Mesendoderm (in vitro differentiated cells): ENCODE measurements around the gene VPS16.
"Not testable (repeated sequence)": the region's sequence is repeated elsewhere in the genome, so short reads cannot be mapped to it uniquely, and the experiment has no call there.

Experiments used
- DNase-seq: peaks from one replicate; pipeline ENCODE4 v3.0.0; 2013
- H2AK5ac ChIP-seq: 2 replicates; pipeline ENCODE4 v1.6.1; 2013; ENCODE audit warnings: low read length, inconsistent platforms
- H2BK120ac ChIP-seq: 2 replicates; pipeline ENCODE4 v1.6.1; 2013; ENCODE audit warnings: low read depth, mild to moderate bottlenecking, low read length, moderate library complexity, mixed read lengths
- H2BK15ac ChIP-seq: replicated peaks from 2 replicates; pipeline ENCODE4 v1.6.1; 2013; ENCODE audit warnings: low read depth, mild to moderate bottlenecking, moderate library complexity
- H2BK5ac ChIP-seq: 2 replicates; pipeline ENCODE4 v1.6.1; 2013; ENCODE audit warnings: low read length, inconsistent platforms
- H3K18ac ChIP-seq: 2 replicates; pipeline ENCODE4 v1.6.1; 2013; ENCODE audit warnings: mild to moderate bottlenecking, low read length, mixed read lengths
- H3K23ac ChIP-seq: one replicate; pipeline ENCODE4 v1.6.1; 2013; ENCODE audit warnings: low read length
- H3K27ac ChIP-seq: 2 replicates; pipeline ENCODE4 v1.5.1; 2013; ENCODE audit warnings: low read depth, mild to moderate bottlenecking, inconsistent platforms, low read length, moderate library complexity
- H3K27me3 ChIP-seq: 2 replicates; pipeline ENCODE4 v1.6.1; 2013; ENCODE audit warnings: low read length, control low read depth, mild to moderate bottlenecking, inconsistent platforms; ENCODE audit not compliant: insufficient read depth, poor library complexity
- H3K36me3 ChIP-seq: 2 replicates; pipeline ENCODE4 v1.6.1; 2013; ENCODE audit warnings: low read length, inconsistent platforms; ENCODE audit not compliant: control insufficient read depth, insufficient read depth
- H3K4ac ChIP-seq: one replicate; pipeline ENCODE4 v1.6.1; 2013; ENCODE audit warnings: low read depth, mild to moderate bottlenecking, low read length, moderate library complexity
- H3K4me1 ChIP-seq: 2 replicates; pipeline ENCODE4 v1.6.1; 2013; ENCODE audit warnings: low read depth, low read length, inconsistent platforms; ENCODE audit not compliant: control insufficient read depth
- H3K4me2 ChIP-seq: 2 replicates; pipeline ENCODE4 v1.6.1; 2013; ENCODE audit warnings: low read length
- H3K4me3 ChIP-seq: 2 replicates; pipeline ENCODE4 v1.5.1; 2013; ENCODE audit warnings: mild to moderate bottlenecking, low read length
- H3K56ac ChIP-seq: one replicate; pipeline ENCODE4 v1.6.1; 2013; ENCODE audit warnings: low read length
- H3K79me1 ChIP-seq: 2 replicates; pipeline ENCODE4 v1.6.1; 2013; ENCODE audit warnings: low read length, inconsistent platforms
- H3K79me2 ChIP-seq: 2 replicates; pipeline ENCODE4 v1.6.1; 2013; ENCODE audit warnings: mild to moderate bottlenecking, low read length; ENCODE audit not compliant: control insufficient read depth, insufficient read depth
- H3K9ac ChIP-seq: 2 replicates; pipeline ENCODE4 v1.6.1; 2013; ENCODE audit warnings: low read length, inconsistent platforms
- H4K5ac ChIP-seq: one replicate; pipeline ENCODE4 v1.6.1; 2013; ENCODE audit warnings: low read length
- H4K8ac ChIP-seq: one replicate; pipeline ENCODE4 v1.6.1; 2013; ENCODE audit warnings: low read depth, mild to moderate bottlenecking, control low read depth, low read length, moderate library complexity
- WGBS: extraction: QIAGEN DNeasy Blood & Tissue Kit; methylation state at CpG from one replicate; pipeline ENCODE4 v1.1.7; 2013; ENCODE audit warnings: low lambda C conversion rate, missing lambda C conversion rate; ENCODE audit not compliant: insufficient coverage; ENCODE audit errors: extremely low coverage; 5-methylcytosine and 5-hydroxymethylcytosine counted together

The VPS16 gene

GRCh38 chr20:2894221-2894620, 53.7 kb downstream of the VPS16 start:
- Histone ChIP-seq H3K4me1 (no peaks in the 10 kb centered on the region), H3K18ac (no peak overlapping the region), H2BK15ac (no peak overlapping the region), H3K79me2 (peaks cover 11% of the 10 kb centered on the region), H3K9ac (no peak overlapping the region), H3K23ac (no peak overlapping the region), H3K56ac (no peak overlapping the region), H3K79me1 (peaks cover 6% of the 10 kb centered on the region), H3K4ac (no peak overlapping the region), H2AK5ac (no peak overlapping the region), H2BK120ac (no peak overlapping the region), H3K27me3 (no peaks in the 10 kb centered on the region), H3K36me3 (no peaks in the 10 kb centered on the region), H4K8ac (no peak overlapping the region), H4K5ac (no peak overlapping the region), H3K4me2 (no peak overlapping the region), H2BK5ac (no peak overlapping the region), H3K27ac (no peak overlapping the region), H3K4me3 (no peak overlapping the region)
- DNase-seq = no peak
- no CpG with 5 or more reads among the region's 2 CpGs for WGBS

GRCh38 chr20:2895154-2895553, 54.6 kb downstream of the VPS16 start:
- not testable (repeated sequence) for H3K4me3 ChIP-seq, H2BK5ac ChIP-seq, H4K8ac ChIP-seq, H3K79me2 ChIP-seq, DNase-seq, H3K4me1 ChIP-seq, H3K4ac ChIP-seq, H3K9ac ChIP-seq, H2BK15ac ChIP-seq, H4K5ac ChIP-seq, H3K27ac ChIP-seq, H3K56ac ChIP-seq, H3K79me1 ChIP-seq, H2AK5ac ChIP-seq, H3K4me2 ChIP-seq, H3K36me3 ChIP-seq, H3K18ac ChIP-seq, H2BK120ac ChIP-seq, H3K23ac ChIP-seq, H3K27me3 ChIP-seq
- WGBS = no CpG with 5 or more reads among the region's 3 CpGs

- Histone ChIP-seq H3K4me1 (no peaks in the 10 kb centered on the region), H3K79me2 (peaks cover 2% of the 10 kb centered on the region), H3K4ac (no peak overlapping the region), H3K27me3 (no peaks in the 10 kb centered on the region), H3K4me3 (no peak overlapping the region), H2BK120ac (no peak overlapping the region), H3K36me3 (no peaks in the 10 kb centered on the region), H4K8ac (no peak overlapping the region), H2BK15ac (no peak overlapping the region), H3K4me2 (no peak overlapping the region), H3K56ac (no peak overlapping the region), H3K79me1 (peaks cover 4% of the 10 kb centered on the region), H3K9ac (no peak overlapping the region), H2BK5ac (no peak overlapping the region), H3K23ac (no peak overlapping the region), H3K18ac (no peak overlapping the region), H3K27ac (no peak overlapping the region), H4K5ac (no peak overlapping the region), H2AK5ac (no peak overlapping the region)
- 100% methylated on average over 1 of the region's 3 CpGs for WGBS
- no peak for DNase-seq
Observed at GRCh38 chr20:2899243-2899642, 58.7 kb downstream of the VPS16 start.

- H3K79me1 ChIP-seq = peaks cover 4% of the 10 kb centered on the region
- DNase-seq = no peak
- H2BK120ac ChIP-seq = no peak overlapping the region
- no peak overlapping the region for H2BK5ac ChIP-seq
- H3K27me3 ChIP-seq = no peaks in the 10 kb centered on the region
- H2BK15ac ChIP-seq = no peak overlapping the region
- no peak overlapping the region for H3K4me3 ChIP-seq
- H3K4me1 ChIP-seq = no peaks in the 10 kb centered on the region
- no peak overlapping the region for H4K5ac ChIP-seq
- H3K4ac ChIP-seq = no peak overlapping the region
- H3K4me2 ChIP-seq = no peak overlapping the region
- no peak overlapping the region for H3K9ac ChIP-seq
- no peak overlapping the region for H3K56ac ChIP-seq
- WGBS = no CpG with 5 or more reads among the region's 11 CpGs
- H2AK5ac ChIP-seq = no peak overlapping the region
- no peak overlapping the region for H3K27ac ChIP-seq
- no peaks in the 10 kb centered on the region for H3K79me2 ChIP-seq
- no peak overlapping the region for H3K23ac ChIP-seq
- no peaks in the 10 kb centered on the region for H3K36me3 ChIP-seq
- no peak overlapping the region for H3K18ac ChIP-seq
- H4K8ac ChIP-seq = no peak overlapping the region
Observed at GRCh38 chr20:2900845-2901592, 60.5 kb downstream of the VPS16 start.

- no peak overlapping the region for H3K18ac ChIP-seq
- H3K4me1 ChIP-seq = no peaks in the 10 kb centered on the region
- H3K79me2 ChIP-seq = no peaks in the 10 kb centered on the region
- WGBS = no CpG with 5 or more reads among the region's 1 CpG
- H3K4ac ChIP-seq = no peak overlapping the region
- H3K27me3 ChIP-seq = no peaks in the 10 kb centered on the region
- no peak overlapping the region for H3K9ac ChIP-seq
- no peak overlapping the region for H4K8ac ChIP-seq
- H3K4me2 ChIP-seq = no peak overlapping the region
- no peak overlapping the region for H3K23ac ChIP-seq
- no peak overlapping the region for H2BK15ac ChIP-seq
- DNase-seq = no peak
- H3K36me3 ChIP-seq = no peaks in the 10 kb centered on the region
- no peak overlapping the region for H2AK5ac ChIP-seq
- no peak overlapping the region for H2BK5ac ChIP-seq
- no peak overlapping the region for H3K4me3 ChIP-seq
- no peak overlapping the region for H4K5ac ChIP-seq
- H3K27ac ChIP-seq = no peak overlapping the region
- H3K79me1 ChIP-seq = peaks cover 4% of the 10 kb centered on the region
- H2BK120ac ChIP-seq = no peak overlapping the region
- no peak overlapping the region for H3K56ac ChIP-seq
Observed at GRCh38 chr20:2902291-2902690, 61.7 kb downstream of the VPS16 start.

GRCh38 chr20:2902818-2903217, 62.3 kb downstream of the VPS16 start:
- Histone ChIP-seq H3K4me2 (no peak overlapping the region), H3K79me1 (peaks cover 4% of the 10 kb centered on the region), H3K56ac (no peak overlapping the region), H3K23ac (no peak overlapping the region), H3K4ac (no peak overlapping the region), H4K8ac (no peak overlapping the region), H3K36me3 (no peaks in the 10 kb centered on the region), H3K27me3 (no peaks in the 10 kb centered on the region), H3K79me2 (no peaks in the 10 kb centered on the region), H2AK5ac (no peak overlapping the region), H3K18ac (no peak overlapping the region), H3K27ac (no peak overlapping the region), H3K4me3 (no peak overlapping the region), H2BK120ac (no peak overlapping the region), H3K9ac (no peak overlapping the region), H3K4me1 (no peaks in the 10 kb centered on the region), H2BK15ac (no peak overlapping the region), H4K5ac (no peak overlapping the region), H2BK5ac (no peak overlapping the region)
- no CpG with 5 or more reads among the region's 3 CpGs for WGBS
- DNase-seq = no peak
